GM04504 (cell line): ENCODE measurements around the gene TMEM147.
"Not testable (repeated sequence)": the region's sequence is repeated elsewhere in the genome, so short reads cannot be mapped to it uniquely, and the experiment has no call there.

ENCODE experiments used
- DNase-seq: peaks from one replicate; pipeline ENCODE4 v3.0.0-alpha.2; 2012; ENCODE audit warnings: low read depth

The TMEM147 gene

DNA sequence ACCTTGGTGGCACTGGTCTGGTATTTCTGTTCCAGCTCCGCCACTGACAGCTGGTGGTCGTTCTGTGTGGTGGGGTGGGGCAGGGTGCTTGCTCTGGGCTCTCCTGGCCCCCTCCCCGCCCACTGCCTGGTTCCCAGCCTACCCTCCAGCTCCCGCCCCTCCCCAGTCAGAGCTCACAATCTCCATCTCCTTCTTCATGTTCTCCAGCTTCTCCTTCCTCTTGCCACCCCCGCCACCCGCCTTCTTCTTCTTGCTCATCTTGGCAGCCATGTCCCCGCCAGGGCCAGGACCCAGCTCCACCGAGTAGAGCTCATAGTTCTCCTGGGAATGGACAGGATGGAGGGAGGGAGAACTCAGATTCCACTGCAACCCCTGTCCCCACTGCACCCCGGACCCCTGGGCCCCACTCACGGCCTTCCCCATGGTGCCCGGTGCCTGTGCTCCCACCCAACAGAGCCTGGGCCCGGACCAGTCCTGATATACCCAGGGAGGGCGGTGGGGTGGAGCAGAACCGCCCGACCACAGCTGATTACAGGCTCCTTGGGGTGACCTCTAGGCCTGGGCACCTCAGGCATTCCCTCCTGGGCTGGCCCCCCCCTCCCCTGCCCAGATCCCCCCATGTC lies 17.9 kb downstream of the TMEM147 start, which contains the start of gene ATP4A:
Gene ATP4A (minus strand): TSS at position 452 of the 623 bp plus-strand sequence. CDS start 29 bp downstream, at position 423.
- no peak for DNase-seq

DNA sequence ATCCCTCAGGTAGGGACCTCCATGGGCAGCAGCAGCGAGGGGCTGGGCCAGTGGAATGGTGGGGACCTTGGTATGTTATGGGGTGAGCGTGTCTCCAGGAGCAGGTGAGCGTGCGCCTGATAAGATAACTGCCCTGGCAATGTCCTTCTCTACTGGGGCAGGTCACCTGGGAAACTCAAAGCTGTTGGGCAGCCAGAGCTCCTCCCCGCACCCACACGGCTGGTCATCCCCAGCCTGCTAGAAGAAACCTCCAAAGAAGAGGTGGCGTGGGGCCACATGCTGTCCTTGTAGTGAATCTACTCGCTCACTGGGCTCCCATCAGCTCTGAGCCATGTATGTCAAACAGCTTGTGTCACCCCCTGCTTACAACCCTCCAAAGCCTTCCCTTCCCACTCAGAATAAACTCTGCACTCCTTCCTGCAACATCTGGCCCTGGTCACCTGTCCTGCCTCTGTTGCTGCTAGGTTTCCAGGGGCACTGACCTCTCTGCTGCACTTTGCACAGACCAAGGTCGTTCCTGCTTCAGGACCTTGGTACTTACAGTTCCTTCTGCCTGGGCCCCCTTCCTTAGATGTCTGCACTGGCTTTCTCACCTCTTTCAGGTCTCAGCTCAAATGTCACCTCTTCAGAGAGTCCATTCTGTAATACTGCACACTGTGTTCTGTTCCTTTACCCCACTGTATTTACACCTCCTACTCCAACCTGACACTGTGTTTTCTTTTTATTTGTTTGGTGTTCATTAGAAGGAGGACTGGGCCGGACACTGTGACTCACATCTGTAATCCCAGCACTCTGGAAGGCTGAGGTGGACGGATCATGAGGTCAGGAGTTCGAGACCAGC lies 19.8 kb downstream of the TMEM147 start:
- no peak for DNase-seq

DNA sequence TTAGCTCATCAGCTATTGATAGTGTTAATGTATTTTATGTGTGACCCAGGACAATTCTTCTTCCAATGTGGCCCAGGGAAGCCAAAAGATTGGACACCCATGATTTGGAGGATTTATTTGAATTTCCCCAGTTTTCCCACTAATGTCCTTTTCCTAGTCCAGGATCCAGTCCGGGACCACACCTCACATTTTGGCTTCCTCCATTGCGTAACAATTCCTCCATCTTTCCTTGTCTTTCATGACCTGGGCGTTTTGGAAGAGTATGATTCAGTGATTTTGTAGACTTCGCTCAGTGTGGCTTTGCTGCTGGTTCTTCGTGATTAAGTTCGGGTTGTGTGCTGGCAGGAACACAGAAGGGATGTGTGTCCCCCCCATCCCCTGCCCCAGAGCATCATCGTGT lies 21.3 kb downstream of the TMEM147 start:
- no peak for DNase-seq

DNA sequence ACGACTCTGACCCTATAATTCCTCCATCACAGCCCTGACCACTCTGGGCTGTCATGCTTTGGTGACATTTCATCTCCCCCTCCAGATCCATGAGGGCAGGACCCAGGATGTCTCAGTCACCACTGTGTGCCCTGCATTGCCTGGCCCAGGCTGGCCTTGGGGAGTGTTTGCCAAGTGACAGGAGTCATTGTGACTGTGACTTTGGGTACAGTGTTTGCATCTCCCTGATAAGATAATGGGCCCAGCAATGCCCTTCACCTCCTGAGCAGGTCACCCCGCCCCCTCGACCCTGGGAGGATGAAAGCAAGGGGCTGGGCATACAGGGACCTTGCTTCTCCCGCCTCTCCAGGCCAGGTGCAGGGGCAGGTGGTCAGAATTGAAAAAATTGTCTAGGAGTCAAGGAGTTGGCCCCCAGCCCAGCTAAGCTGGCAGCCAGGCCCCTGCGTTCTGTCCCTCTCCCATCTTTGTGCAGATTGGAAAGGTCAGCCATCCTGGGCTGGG lies 23.9 kb downstream of the TMEM147 start:
- DNase-seq: no peak

DNA sequence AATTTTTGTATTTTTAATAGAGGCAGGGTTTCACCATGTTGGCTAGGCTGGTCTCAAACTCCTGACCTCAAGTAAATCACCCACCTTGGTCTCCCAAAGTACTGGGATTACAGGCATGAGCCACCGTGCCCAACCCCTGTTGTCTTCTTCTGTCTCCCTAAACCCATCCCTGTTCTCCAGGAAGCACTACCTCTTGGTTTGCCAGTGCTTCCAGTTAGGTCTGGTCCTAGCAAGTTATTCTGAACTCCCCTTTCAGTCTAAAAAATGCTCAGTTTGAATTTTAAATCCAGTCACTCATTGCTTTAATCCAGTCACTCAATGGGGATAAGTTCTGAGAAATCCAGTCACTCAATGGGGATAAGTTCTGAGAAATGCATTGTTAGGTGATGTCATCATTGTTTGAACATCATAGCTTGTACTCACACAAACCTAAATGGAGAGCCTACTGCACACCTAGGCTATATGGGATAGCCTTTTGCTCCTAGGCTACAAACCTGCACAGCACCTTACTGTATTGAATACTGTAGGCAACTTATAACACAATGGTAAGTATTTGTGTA lies 26.1 kb downstream of the TMEM147 start:
- DNase-seq: no peak

DNA sequence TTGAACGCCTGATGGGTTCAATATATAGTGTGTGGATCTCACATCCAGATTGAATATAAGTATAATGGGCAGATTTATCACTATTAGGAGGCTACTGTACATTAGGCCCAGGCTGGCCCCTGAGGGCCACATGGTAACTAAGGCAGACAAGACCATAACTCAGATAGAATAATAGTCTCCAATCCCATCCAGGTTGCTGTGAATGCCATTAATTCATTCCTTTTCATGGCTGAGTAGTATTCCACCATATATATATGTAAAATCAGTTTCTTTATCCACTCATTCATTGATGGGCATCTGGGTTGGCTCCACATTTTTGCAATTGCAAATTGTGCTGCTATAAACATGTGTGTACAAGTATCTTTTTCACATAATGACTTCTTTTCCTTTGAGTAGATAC lies 32.5 kb downstream of the TMEM147 start:
- no peak for DNase-seq

DNA sequence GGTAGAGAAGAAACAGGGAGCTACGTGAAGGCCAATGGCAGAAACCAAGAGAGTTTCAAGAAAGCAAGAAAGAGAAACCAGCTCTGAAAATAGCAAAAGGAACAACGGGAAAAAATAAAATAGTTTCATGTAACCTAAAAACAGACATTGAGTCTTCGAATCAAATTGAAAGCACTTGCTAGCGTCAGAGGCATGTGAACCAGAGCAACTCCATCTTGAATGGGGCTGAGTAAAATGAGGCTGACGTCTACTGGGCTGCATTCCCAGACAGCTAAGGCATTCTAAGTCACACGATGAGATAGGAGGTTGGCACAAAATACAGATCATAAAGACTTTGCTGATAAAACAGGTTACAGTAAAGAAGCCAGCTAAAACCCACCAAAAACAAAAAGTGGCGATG lies 33.3 kb downstream of the TMEM147 start:
- DNase-seq: no peak

DNA sequence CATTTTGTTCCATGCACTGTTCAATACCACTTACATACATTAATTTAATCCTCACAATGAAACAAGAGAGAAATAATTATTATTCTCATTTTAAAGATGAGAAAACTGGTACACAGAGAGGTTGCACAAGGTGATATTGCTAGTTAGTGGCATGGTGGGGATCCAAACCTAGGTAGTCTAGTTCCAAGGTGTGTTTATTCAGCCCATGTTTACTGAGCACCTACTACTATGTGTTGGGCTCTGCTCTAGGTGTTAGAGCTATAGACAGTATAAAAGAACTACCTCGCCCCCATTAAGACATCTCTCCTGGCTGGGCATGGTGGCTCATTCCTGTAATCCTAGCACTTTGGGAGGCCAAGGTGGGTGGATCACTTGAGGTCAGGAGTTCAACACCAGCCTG lies 37.3 kb downstream of the TMEM147 start:
- no peak for DNase-seq

DNA sequence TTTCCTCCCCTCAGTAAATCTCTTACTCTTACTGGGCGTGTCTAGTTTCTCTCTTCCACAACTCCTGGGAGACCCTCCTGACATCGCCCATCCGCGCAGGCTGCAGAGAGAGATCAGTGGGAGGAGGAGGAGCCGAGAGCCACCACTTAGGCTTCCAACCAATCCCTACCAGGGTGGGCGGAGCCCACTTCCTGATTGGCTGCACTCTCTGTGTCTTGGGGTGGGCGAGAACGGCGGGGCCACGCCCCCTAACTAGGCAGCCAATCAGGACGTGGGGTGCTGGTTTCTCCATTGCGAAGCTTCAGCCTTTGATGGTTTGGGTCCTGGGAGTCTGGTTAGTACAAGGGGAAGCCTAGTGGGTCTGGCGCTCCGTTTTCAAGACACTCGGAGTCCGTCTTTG lies 40.4 kb downstream of the TMEM147 start, which contains the start of gene PMIS2:
Gene PMIS2 (plus strand): TSS at position 326 of the 400 bp plus-strand sequence. CDS start 87 bp downstream, outside the sequence.
- DNase-seq: no peak

DNA sequence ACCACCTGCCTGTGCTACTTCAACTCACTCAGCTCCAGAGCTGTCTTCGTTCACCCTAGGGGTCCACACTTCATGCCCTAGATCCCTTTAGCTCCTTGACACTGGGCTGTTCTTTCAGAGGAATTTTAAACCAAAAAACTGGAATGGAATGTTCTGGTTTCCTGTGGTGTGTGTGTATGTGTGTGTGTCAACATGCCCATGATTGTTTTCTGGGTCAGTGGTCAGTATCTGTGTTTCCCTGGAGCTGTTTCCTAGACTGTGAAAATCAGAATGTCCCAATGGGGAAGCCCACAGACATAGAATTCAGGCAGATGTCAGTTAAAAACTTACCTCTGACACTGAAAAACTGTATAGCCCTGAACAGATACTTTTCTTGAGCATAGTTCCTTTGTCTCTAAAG lies 41.9 kb downstream of the TMEM147 start:
- no peak for DNase-seq

DNA sequence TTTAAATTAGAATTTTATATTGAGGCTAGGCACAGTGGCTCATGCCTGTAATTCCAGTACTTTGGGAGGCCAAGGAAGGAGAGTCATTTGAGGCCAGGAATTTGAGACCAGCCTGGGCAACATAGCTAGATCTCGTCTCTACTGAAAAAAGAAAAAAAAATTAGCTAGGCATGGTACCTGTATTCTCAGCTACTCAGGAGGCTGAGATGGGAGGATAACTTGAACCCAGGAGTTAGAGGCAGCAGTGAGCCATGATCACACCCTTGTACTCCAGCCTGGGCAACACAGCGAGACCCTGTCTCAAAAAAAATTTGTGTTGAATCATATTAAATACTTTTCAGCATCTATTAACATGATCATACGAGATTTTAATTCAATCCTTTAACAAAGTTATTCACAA lies 45.4 kb downstream of the TMEM147 start:
- no peak for DNase-seq

DNA sequence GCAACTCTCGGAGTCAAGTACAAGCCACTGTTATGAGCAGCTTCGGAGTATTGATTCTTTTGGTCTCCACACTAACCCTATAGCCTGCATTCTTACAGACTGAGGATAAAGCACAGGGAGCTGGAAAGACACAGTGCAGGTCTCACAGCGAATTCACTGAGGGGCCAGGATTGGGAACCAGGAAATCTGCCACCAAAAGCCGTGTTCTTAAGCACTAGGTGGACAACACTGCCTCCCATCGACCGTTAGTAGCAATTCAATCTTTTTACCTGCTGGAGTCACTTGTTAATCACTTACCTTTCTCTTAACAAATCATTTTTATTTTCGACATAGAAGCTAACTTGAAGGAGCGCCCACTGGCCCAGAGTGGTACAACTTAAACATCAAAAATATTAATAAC lies 46.8 kb downstream of the TMEM147 start:
- no peak for DNase-seq

DNA sequence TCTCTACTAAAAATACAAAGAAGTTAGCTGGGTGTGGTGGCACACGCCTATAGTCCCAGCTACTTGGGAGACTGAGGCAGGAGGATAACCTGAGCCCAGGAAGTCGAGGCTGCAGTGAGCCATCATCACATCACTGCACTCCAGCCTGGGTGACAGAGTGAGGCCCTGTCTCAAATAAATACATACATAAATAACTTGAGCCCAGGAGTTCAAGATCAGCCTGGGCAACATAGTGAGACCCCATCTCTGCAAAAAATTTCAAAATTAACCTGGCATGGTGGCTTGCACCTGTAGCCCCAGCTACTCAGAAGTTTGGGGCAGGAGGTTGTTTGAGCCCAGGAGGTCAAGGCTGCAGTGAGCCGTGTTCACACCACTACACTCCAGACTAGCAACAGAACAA lies 49.6 kb downstream of the TMEM147 start:
- DNase-seq: not testable (repeated sequence)

DNA sequence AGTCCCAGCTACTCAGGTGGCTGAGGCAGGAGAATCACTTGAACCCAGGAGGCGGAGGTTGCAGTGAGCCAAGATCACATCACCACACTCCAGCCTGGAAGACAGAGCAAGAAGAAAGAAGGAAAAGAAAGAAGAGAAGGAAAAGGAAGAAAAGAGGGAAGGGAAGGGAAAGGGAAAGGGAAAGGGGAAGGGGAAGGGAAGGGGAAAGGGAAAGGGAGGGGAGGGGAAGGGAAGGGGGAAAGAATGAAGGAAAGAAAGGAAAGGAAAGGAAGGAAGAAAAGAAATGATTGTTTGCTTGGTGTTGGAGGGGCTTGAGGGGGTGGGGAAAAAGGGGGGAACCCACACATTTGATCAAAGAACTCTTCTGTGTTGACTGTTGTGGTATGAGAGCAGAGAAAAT lies 50.5 kb downstream of the TMEM147 start:
- no peak for DNase-seq

DNA sequence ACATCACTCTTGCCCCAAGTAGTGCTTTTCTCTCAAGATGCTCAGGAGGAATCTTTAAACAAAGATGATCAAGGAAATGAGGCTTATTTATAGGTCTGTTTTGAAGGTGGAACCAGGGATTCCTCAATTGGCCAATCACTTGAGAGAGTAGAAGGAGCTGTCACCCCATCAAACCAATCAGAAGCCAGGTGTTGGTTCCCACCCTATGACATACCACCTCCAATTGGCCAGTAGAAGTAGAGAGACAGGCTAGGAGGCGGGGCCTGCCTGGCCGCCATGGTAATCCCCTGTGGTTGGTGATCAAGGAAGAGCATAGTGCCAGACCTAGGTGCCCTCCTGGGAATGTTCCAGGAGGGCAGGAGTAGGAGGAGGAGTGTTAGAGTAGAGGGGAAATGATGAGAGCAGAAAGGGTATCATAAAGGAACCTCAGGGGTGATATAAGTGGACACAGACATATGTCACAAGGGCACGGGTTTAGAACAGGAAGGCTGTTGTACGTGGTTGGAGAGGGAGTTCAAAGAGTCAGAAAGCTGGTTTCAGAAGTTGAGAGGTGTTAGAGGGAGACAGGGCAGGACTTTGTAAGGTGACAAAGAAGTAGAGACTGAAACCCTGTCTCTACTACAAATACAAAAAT lies 51.1 kb downstream of the TMEM147 start:
- no peak for DNase-seq
